K562 (cell line): ENCODE results near the gene PTCRA. TPM values are rescaled to one million over a fixed set of nuclear protein-coding genes. Genes with fewer than 3 reads are reported as not detected.

Source experiments
- ATAC-seq: fragments of 200-7000 bp; cut with Tn5 transposase; 3 replicates; pipeline ENCODE4 v1.9.1; 2020; ENCODE audit warnings: moderate library complexity
- BruUV-seq: library from RNA; stranded (reverse); fragments of 400-500 nt; replicated peaks from 2 replicates; lab custom pipeline; 2021; lab: Mats Ljungman, UMichigan
- CTCF ChIA-PET: fragments of 300-600 bp; formaldehyde crosslinking; extraction: SDS; loops from one replicate; lab custom pipeline; 2021; ENCODE audit warnings: low intra/inter-chr PET ratio; lab: Yijun Ruan, JAX
- POLR2A ChIA-PET: fragments of 300-600, 350-650 bp; sonication (Branson Sonifier 250); formaldehyde crosslinking; extraction: SDS; loops from one replicate; lab custom pipeline; 2021; ENCODE audit warnings: antibody characterized with exemption, inconsistent platforms; lab: Yijun Ruan, JAX
- DNase-seq, 4 experiments: peaks; one replicate each; pipeline versions ENCODE4 v3.0.0 to v3.0.0-alpha.2; 2011 to 2018; ENCODE audit warnings: low spot score in 3 of 4, mixed read lengths in 3 of 4; ENCODE audit errors: extremely low read depth in 1 of 4
- FAIRE-seq: peaks from 2 replicates; lab custom pipeline; 2011; peaks lifted over from hg19 to GRCh38; lab: Jason Lieb, UNC
- H2AFZ ChIP-seq: 2 replicates; pipeline ENCODE4 v1.6.0; 2011; ENCODE audit warnings: low read depth, low read length, control low read depth, inconsistent platforms
- H3K27ac ChIP-seq: fragments of 200-600 bp; 3 replicates; pipeline ENCODE4 v1.8.0; 2011; ENCODE audit warnings: low read depth, mild to moderate bottlenecking, control low read depth, inconsistent platforms, low read length, moderate library complexity, mixed read lengths; ENCODE audit errors: extremely low read depth
- H3K27me3 ChIP-seq, 2 experiments: fragments of 300-600 bp in 1 of 2; 2 replicates in 1 of 2; 3 replicates in 1 of 2; pipeline versions ENCODE4 v1.6.0 to v1.8.0; 2011; ENCODE audit warnings: inconsistent platforms in 2 of 2, low read length in 2 of 2, mild to moderate bottlenecking in 1 of 2, mixed read lengths in 1 of 2, moderate library complexity in 1 of 2; ENCODE audit not compliant: control insufficient read depth in 2 of 2, insufficient read depth in 2 of 2
- H3K36me3 ChIP-seq: fragments of 300-600 bp; 3 replicates; pipeline ENCODE4 v1.8.0; 2011; ENCODE audit warnings: mild to moderate bottlenecking, low read length, inconsistent platforms; ENCODE audit not compliant: control insufficient read depth, insufficient read depth
- H3K4me1 ChIP-seq, 2 experiments: fragments of 200-600 bp in 1 of 2; replicated peaks in 1 of 2; 2 replicates in 1 of 2; 3 replicates in 1 of 2; pipeline versions ENCODE4 v1.5.1 to v1.8.0; 2011; ENCODE audit warnings: inconsistent platforms in 2 of 2, low read length in 2 of 2, mild to moderate bottlenecking in 1 of 2, mixed read lengths in 1 of 2, moderate library complexity in 1 of 2; ENCODE audit not compliant: control insufficient read depth in 2 of 2, insufficient read depth in 2 of 2
- H3K4me2 ChIP-seq: 2 replicates; pipeline ENCODE4 v1.6.1; 2011; ENCODE audit warnings: low read length, control low read depth, inconsistent platforms, mixed read lengths; ENCODE audit not compliant: insufficient read depth
- H3K4me3 ChIP-seq: fragments of 200-600 bp; sonication (generic), shearing (Covaris generic); 2 replicates; pipeline ENCODE4 v1.5.1; 2016; ENCODE audit warnings: control low read depth, inconsistent platforms
- H3K79me2 ChIP-seq: fragments of 200-600 bp; 3 replicates; pipeline ENCODE4 v1.8.0; 2011; ENCODE audit warnings: low read length, inconsistent platforms; ENCODE audit not compliant: control insufficient read depth, insufficient read depth
- H3K9ac ChIP-seq, 2 experiments: 2 replicates each; pipeline versions ENCODE4 v1.6.0 to v1.6.1; 2011; ENCODE audit warnings: low read depth in 2 of 2, low read length in 2 of 2, control low read depth in 1 of 2, inconsistent platforms in 1 of 2, mild to moderate bottlenecking in 1 of 2, mixed read lengths in 1 of 2; ENCODE audit not compliant: insufficient read depth in 1 of 2
- H3K9me1 ChIP-seq: one replicate; pipeline ENCODE4 v1.6.0; 2011; ENCODE audit warnings: inconsistent platforms, mild to moderate bottlenecking, low read length, moderate library complexity; ENCODE audit not compliant: control insufficient read depth, insufficient read depth
- H3K9me3 ChIP-seq: replicated peaks from 2 replicates; pipeline ENCODE4 v1.5.1; 2011; ENCODE audit warnings: low read depth, low read length, inconsistent platforms; ENCODE audit not compliant: control insufficient read depth, insufficient read depth
- H4K20me1 ChIP-seq: replicated peaks from 2 replicates; pipeline ENCODE4 v1.6.1; 2011; ENCODE audit warnings: low read length, inconsistent platforms, mixed read lengths; ENCODE audit not compliant: control insufficient read depth, insufficient read depth
- EGR1 ChIP-seq: fragments of 450-650 bp; conservative IDR thresholded peaks from 2 replicates; pipeline ENCODE4 v1.6.1; 2017; ENCODE audit warnings: mild to moderate bottlenecking
- NFATC3 ChIP-seq: fragments of 450-650 bp; IDR thresholded peaks from 2 replicates; pipeline ENCODE4 v1.6.1; 2017; ENCODE audit warnings: mild to moderate bottlenecking
- RFX5 ChIP-seq: IDR thresholded peaks from 2 replicates; pipeline ENCODE4 v1.6.1; 2011; ENCODE audit warnings: low read depth, mild to moderate bottlenecking, improper control_type of control experiment, low read length
- SMAD2 ChIP-seq: fragments of 150-350 bp; IDR thresholded peaks from 2 replicates; pipeline ENCODE4 v1.6.1; 2014; ENCODE audit warnings: low read depth, mild to moderate bottlenecking, low read length
- SMAD4 ChIP-seq: fragments of 250-450 bp; sonication (Bioruptor Pico); conservative IDR thresholded peaks from 2 replicates; pipeline ENCODE4 v1.8.0; 2021; ENCODE audit warnings: inconsistent platforms, mild to moderate bottlenecking, moderate library complexity
- WHSC1 ChIP-seq: IDR thresholded peaks from one replicate; pipeline ENCODE4 v1.6.1; 2012; ENCODE audit warnings: low read length, control low read depth, inconsistent platforms
- ZNF263 ChIP-seq: sonication (generic); formaldehyde crosslinking; IDR thresholded peaks from 2 replicates; pipeline ENCODE4 v1.8.0; 2022; ENCODE audit warnings: mild to moderate bottlenecking, missing genetic modification reagents, borderline replicate concordance
- ZNF57 ChIP-seq: fragments of 450-650 bp; formaldehyde crosslinking; IDR thresholded peaks from 2 replicates; pipeline ENCODE4 v1.4.0; 2020; ENCODE audit warnings: mild to moderate bottlenecking, moderate library complexity
- ZNF589 ChIP-seq: fragments of 200-800 bp; sonication (Bioruptor generic); IDR thresholded peaks from 2 replicates; pipeline ENCODE4 v1.6.1; 2016; ENCODE audit warnings: low read depth, missing genetic modification characterization, missing compliant biosample characterization
- ZNF75A ChIP-seq: fragments of 450-650 bp; formaldehyde crosslinking; IDR thresholded peaks from 2 replicates; pipeline ENCODE4 v1.4.0; 2020; ENCODE audit warnings: mild to moderate bottlenecking
- WGBS: fragments of 100-300 bp; shearing (Covaris generic); methylation state at CpG from one replicate; pipeline ENCODE4 v1.1.6; 2016; ENCODE audit warnings: low coverage, mixed read lengths; ENCODE audit not compliant: insufficient coverage; ENCODE audit errors: missing lambda C conversion rate; 5-methylcytosine and 5-hydroxymethylcytosine counted together
- in situ Hi-C: fragments of 300-500 bp; cut with MboI; formaldehyde crosslinking; loops from 4 replicates; pipeline ENCODE4 v1.15.0; 2018; ENCODE audit warnings: inconsistent platforms, mixed read lengths
- intact Hi-C: fragments of 100-400 bp; cut with micrococcal nuclease; formaldehyde crosslinking; loops from 2 replicates; pipeline ENCODE4 v1.14.2; 2022
- polyA plus RNA-seq, 8 experiments: library from polyadenylated mRNA; depleted of rRNA in 4 of 8; stranded (reverse) in 5 of 8; unstranded in 3 of 8; fragments of >200 nt; fragmentation: Nextera tagmentation in 2 of 8; fragmentation: Illumina TruSeq in 1 of 8; extraction: Ambion mirVana in 2 of 8; extraction: Trizol in 1 of 8; gene quantifications; 2 replicates each; pipeline versions ENCODE4 v1.2.1 to v1.2.3, GENCODE V29; 2011 to 2014; ENCODE audit warnings: inconsistent platforms in 1 of 8, missing spikeins in 1 of 8
- total RNA-seq, 7 experiments: library from RNA; depleted of rRNA in 6 of 7; stranded (reverse); fragments of >200 nt in 6 of 7; fragmentation: Illumina TruSeq in 2 of 7; extraction: Trizol in 2 of 7; gene quantifications; 2 replicates each; pipeline versions ENCODE4 v1.2.1 to v1.2.3, GENCODE V29; 2011 to 2021; ENCODE audit warnings: low replicate concordance in 1 of 7
- TF ChIP-seq, protein P1 (sequence below): sonication (generic); formaldehyde crosslinking; IDR thresholded peaks from 2 replicates; pipeline ENCODE4 v1.8.1; 2022; ENCODE audit warnings: missing genetic modification reagents
- TF ChIP-seq, protein P2 (sequence below): sonication (generic); formaldehyde crosslinking; IDR thresholded peaks from 2 replicates; pipeline ENCODE4 v1.4.0; 2020; ENCODE audit warnings: mild to moderate bottlenecking, missing genetic modification reagents

The PTCRA gene
- total and polyA plus RNA-seq, 9 of the 15 experiments (the other 6 are each of a cell fraction or from before 2014, with no cell fraction given), result 0.21 TPM; not detected in 8

DNA sequence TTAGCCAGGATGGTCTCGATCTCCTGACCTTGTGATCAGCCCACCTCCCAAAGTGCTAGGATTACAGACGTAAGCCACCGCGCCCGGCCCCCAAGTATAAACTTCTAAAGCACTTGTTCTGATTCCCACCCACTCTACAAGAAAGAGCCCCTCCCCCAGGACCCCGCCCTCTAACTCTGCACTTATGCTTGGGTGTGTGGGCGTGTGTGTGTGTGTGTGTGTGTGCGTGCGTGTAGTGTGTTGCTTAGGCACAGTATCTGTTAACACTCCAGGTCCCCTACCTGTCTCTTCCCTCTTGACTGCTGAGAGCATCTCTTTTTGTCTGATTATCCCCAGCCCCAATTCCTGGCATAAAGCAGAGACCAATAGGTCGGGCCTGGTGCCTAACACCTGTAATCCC lies 6.0 kb upstream of the PTCRA start:
- Histone ChIP-seq H2AFZ (no peak overlapping the region), H3K27ac (no peak overlapping the region), H3K4me1 (peaks cover 5 to 7% of the 10 kb centered on the region in 2 experiments; a peak in 4 of 5 replicates), H3K4me3 (no peak overlapping the region), H4K20me1 (no peaks in the 10 kb centered on the region), H3K79me2 (no peaks in the 10 kb centered on the region), H3K27me3 (no peaks in the 10 kb centered on the region), H3K4me2 (no peak overlapping the region), H3K9me3 (no peaks in the 10 kb centered on the region), H3K36me3 (no peaks in the 10 kb centered on the region), H3K9ac (no peak overlapping the region), H3K9me1 (no peaks in the 10 kb centered on the region)
- intact Hi-C loops, result loop anchor here (10.0 kb wide), 1 partner anchor 355 kb away; no protein-coding TSS in a partner anchor
- ATAC-seq, result no peak
- 63% methylated on average over 10 of the region's 10 CpGs for WGBS
- ChIA-PET POLR2A (interaction anchor here (1.5 kb wide), 1 partner anchor 19 kb away, joined by 10 read pairs; the partner anchor contains the start of gene CNPY3), CTCF (no interaction called here)
- TF ChIP-seq EGR1 (peak; percentile 76), SMAD4 (no peak), WHSC1 (no peak)
- in situ Hi-C loops, result loop anchor here (5.0 kb wide), 2 partner anchors 232 to 602 kb away; partner anchors contain the start of gene LRRC73
- DNase-seq, result no peak
- FAIRE-seq, result no peak
- BruUV-seq, result no TSS peak

DNA sequence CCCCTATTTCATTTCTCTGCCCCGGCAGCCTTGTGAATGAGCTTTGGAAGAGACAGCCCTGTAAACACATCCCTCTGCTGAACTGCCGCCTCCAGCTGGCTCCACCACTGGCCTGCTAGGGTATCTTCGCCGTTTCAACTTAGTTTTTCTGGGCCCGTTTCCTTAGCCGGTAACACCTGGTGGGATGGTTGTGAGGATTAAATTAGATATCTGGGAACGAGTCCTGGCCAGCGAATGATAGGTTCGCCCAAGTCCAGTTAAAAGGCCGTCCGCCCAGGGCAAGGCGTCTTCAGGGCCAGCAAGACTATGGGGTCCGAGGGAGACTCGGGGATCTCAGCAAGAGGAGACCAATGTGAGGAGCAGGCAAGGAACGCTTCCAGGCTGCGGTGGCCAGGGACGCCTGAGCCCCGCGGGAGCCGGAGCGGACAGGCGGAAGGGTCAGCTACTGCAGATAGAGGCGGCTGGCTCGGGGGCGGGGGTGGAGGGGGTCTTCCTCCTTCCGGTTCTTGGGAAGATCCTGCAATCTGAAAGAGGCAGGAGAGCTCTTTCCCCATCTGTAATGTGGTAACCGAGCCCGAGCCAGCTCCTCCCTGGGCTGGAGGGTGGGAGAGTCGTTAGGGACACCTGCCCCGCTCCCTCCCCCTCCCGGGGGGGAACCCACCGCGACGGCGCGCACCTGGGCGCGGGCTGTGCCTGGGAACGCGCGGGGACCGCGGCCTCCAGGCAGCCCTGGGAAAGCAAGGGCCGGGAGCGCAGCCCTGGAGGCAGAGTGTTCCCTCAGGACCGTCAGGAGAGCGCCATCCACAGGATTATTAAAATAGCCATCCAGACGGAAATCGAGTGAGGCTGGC lies 4.5 kb upstream of the PTCRA start:
- BruUV-seq, result no TSS peak
- FAIRE-seq (no peak), DNase-seq (no peak), ATAC-seq (no peak)
- no peaks in the 10 kb centered on the region for H3K9me3 ChIP-seq
- H3K27me3 ChIP-seq, result no peaks in the 10 kb centered on the region
- H4K20me1 ChIP-seq, result no peaks in the 10 kb centered on the region
- ChIA-PET CTCF (interaction anchor here (0.7 kb wide), 1 partner anchor 458 kb away, joined by 3 read pairs; the partner anchor contains the start of gene ZNF318), POLR2A (interaction anchor here (1.5 kb wide), 1 partner anchor 17 kb away, joined by 10 read pairs; the partner anchor contains the start of gene CNPY3)
- intact Hi-C loops, result no loop called here
- TF ChIP-seq RFX5 (no peak), ZNF589 (CRISPR knock-in tag) (no peak), ZNF57 (CRISPR knock-in tag) (no peak), ZNF75A (CRISPR knock-in tag) (no peak), NFATC3 (no peak), SMAD2 (no peak), ZNF263 (CRISPR knock-in tag) (no peak)
- TF ChIP-seq, protein P1, sequence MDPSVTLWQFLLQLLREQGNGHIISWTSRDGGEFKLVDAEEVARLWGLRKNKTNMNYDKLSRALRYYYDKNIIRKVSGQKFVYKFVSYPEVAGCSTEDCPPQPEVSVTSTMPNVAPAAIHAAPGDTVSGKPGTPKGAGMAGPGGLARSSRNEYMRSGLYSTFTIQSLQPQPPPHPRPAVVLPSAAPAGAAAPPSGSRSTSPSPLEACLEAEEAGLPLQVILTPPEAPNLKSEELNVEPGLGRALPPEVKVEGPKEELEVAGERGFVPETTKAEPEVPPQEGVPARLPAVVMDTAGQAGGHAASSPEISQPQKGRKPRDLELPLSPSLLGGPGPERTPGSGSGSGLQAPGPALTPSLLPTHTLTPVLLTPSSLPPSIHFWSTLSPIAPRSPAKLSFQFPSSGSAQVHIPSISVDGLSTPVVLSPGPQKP (CRISPR knock-in tag), result no peak
- TF ChIP-seq, protein P2, sequence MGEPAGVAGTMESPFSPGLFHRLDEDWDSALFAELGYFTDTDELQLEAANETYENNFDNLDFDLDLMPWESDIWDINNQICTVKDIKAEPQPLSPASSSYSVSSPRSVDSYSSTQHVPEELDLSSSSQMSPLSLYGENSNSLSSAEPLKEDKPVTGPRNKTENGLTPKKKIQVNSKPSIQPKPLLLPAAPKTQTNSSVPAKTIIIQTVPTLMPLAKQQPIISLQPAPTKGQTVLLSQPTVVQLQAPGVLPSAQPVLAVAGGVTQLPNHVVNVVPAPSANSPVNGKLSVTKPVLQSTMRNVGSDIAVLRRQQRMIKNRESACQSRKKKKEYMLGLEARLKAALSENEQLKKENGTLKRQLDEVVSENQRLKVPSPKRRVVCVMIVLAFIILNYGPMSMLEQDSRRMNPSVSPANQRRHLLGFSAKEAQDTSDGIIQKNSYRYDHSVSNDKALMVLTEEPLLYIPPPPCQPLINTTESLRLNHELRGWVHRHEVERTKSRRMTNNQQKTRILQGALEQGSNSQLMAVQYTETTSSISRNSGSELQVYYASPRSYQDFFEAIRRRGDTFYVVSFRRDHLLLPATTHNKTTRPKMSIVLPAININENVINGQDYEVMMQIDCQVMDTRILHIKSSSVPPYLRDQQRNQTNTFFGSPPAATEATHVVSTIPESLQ (CRISPR knock-in tag), result no peak
- WGBS, result 79% methylated on average over 30 of the region's 49 CpGs
- in situ Hi-C loops, result no loop called here
- H3K9ac ChIP-seq, result no peak overlapping the region
- no peaks in the 10 kb centered on the region for H3K79me2 ChIP-seq
- H2AFZ ChIP-seq, result no peak overlapping the region
- no peaks in the 10 kb centered on the region for H3K36me3 ChIP-seq
- no peak overlapping the region for H3K4me2 ChIP-seq
- H3K4me3 ChIP-seq, result no peak overlapping the region
- peaks cover 5 to 13% of the 10 kb centered on the region in 2 experiments; a peak in 4 of 5 replicates for H3K4me1 ChIP-seq
- no peak overlapping the region for H3K27ac ChIP-seq
- H3K9me1 ChIP-seq, result no peaks in the 10 kb centered on the region
